GM23338 (cell line): Measurements from ENCODE around the gene GRIK4. TPM values are rescaled to one million over a fixed set of nuclear protein-coding genes. Genes with fewer than 3 reads are reported as not detected.

ENCODE experiments used
- ATAC-seq: fragments of 200-7000 bp; cut with Tn5 transposase; 3 replicates; pipeline ENCODE4 v1.9.1; 2020
- DNase-seq: peaks from one replicate; pipeline ENCODE4 v3.0.0-alpha.2; 2015; ENCODE audit warnings: low spot score
- H2AFZ ChIP-seq: fragments of 200-600 bp; sonication (generic); 2 replicates; pipeline ENCODE4 v1.8.0; 2016; ENCODE audit warnings: antibody characterized with exemption, mild to moderate bottlenecking, moderate library complexity
- H3F3A ChIP-seq: fragments of 200-600 bp; sonication (generic); replicated peaks from 2 replicates; pipeline ENCODE4 v1.8.0; 2017; ENCODE audit warnings: antibody characterized with exemption, mixed run types, low read depth
- H3K27ac ChIP-seq: fragments of 200-600 bp; sonication (generic); 2 replicates; pipeline ENCODE4 v1.6.1; 2016; ENCODE audit warnings: low read depth
- H3K27me3 ChIP-seq: fragments of 200-600 bp; sonication (generic); 2 replicates; pipeline ENCODE4 v1.8.0; 2016; ENCODE audit warnings: mild to moderate bottlenecking, mixed run types, moderate library complexity; ENCODE audit not compliant: insufficient read depth
- H3K36me3 ChIP-seq: fragments of 200-600 bp; sonication (generic); 2 replicates; pipeline ENCODE4 v1.8.0; 2016; ENCODE audit warnings: mild to moderate bottlenecking; ENCODE audit not compliant: insufficient read depth
- H3K4me1 ChIP-seq: fragments of 200-600 bp; sonication (generic); 2 replicates; pipeline ENCODE4 v1.8.0; 2016; ENCODE audit warnings: mild to moderate bottlenecking, moderate library complexity; ENCODE audit not compliant: insufficient read depth
- H3K4me2 ChIP-seq: fragments of 200-600 bp; sonication (generic); 2 replicates; pipeline ENCODE4 v1.7.1; 2017; ENCODE audit warnings: mixed run types
- H3K4me3 ChIP-seq: fragments of 200-600 bp; sonication (generic); 2 replicates; pipeline ENCODE4 v1.6.1; 2016; ENCODE audit warnings: mixed run types
- H3K79me2 ChIP-seq: fragments of 200-600 bp; sonication (generic); replicated peaks from 2 replicates; pipeline ENCODE4 v1.8.0; 2017; ENCODE audit warnings: mild to moderate bottlenecking; ENCODE audit not compliant: insufficient read depth
- H3K9me2 ChIP-seq: fragments of 200-600 bp; sonication (generic); 2 replicates; pipeline ENCODE4 v1.8.0; 2017; ENCODE audit not compliant: insufficient read depth
- H4K20me1 ChIP-seq: fragments of 200-600 bp; sonication (generic); replicated peaks from 2 replicates; pipeline ENCODE4 v1.8.0; 2017; ENCODE audit warnings: mild to moderate bottlenecking; ENCODE audit not compliant: insufficient read depth
- H3K27ac Mint-ChIP-seq: 2 replicates; pipeline ENCODE4 v1.8.0; 2020; ENCODE audit warnings: inconsistent platforms, mild to moderate bottlenecking, moderate library complexity, mixed read lengths
- H3K27me3 Mint-ChIP-seq: 3 replicates; pipeline ENCODE4 v1.8.0; 2022; ENCODE audit warnings: low read depth, mild to moderate bottlenecking, moderate library complexity, mixed read lengths, inconsistent platforms; ENCODE audit not compliant: insufficient read depth, poor library complexity
- H3K36me3 Mint-ChIP-seq: 3 replicates; pipeline ENCODE4 v1.8.0; 2021; ENCODE audit warnings: low read depth, mild to moderate bottlenecking, inconsistent platforms, moderate library complexity, mixed read lengths
- H3K4me1 Mint-ChIP-seq: 3 replicates; pipeline ENCODE4 v1.8.0; 2020; ENCODE audit warnings: mild to moderate bottlenecking, inconsistent platforms, mixed read lengths
- H3K4me3 Mint-ChIP-seq: 3 replicates; pipeline ENCODE4 v1.8.0; 2021; ENCODE audit warnings: moderate library complexity, mild to moderate bottlenecking, inconsistent platforms, mixed read lengths
- H3K9me3 Mint-ChIP-seq: 3 replicates; pipeline ENCODE4 v1.8.0; 2020; ENCODE audit warnings: moderate library complexity, mild to moderate bottlenecking, inconsistent platforms, mixed read lengths
- CREB1 ChIP-seq: fragments of 250-450 bp; sonication (Bioruptor Pico); IDR thresholded peaks from 2 replicates; pipeline ENCODE4 v1.5.0; 2020; ENCODE audit warnings: low read depth, mild to moderate bottlenecking, moderate library complexity
- ETS1 ChIP-seq: IDR thresholded peaks from 2 replicates; pipeline ENCODE4 v1.6.1; 2016; ENCODE audit warnings: antibody characterized with exemption
- EZH2 ChIP-seq: fragments of 200-600 bp; sonication (generic); IDR thresholded peaks from one replicate; pipeline ENCODE4 v1.8.0; 2017; ENCODE audit warnings: antibody characterized with exemption, mild to moderate bottlenecking, low read depth; ENCODE audit not compliant: unreplicated experiment
- EZH2phosphoT487 ChIP-seq: fragments of 200-600 bp; sonication (generic); IDR thresholded peaks from one replicate; pipeline ENCODE4 v1.8.1; 2018; ENCODE audit warnings: antibody characterized with exemption; ENCODE audit not compliant: unreplicated experiment
- JUNB ChIP-seq: IDR thresholded peaks from one replicate; pipeline ENCODE4 v1.6.1; 2016; ENCODE audit warnings: antibody characterized with exemption; ENCODE audit not compliant: unreplicated experiment
- NANOG ChIP-seq: IDR thresholded peaks from 2 replicates; pipeline ENCODE4 v1.6.1; 2016; ENCODE audit warnings: antibody characterized with exemption, borderline replicate concordance
- POLR2AphosphoS5 ChIP-seq: IDR thresholded peaks from 2 replicates; pipeline ENCODE4 v1.6.1; 2016; ENCODE audit warnings: antibody characterized with exemption, low read depth
- REST ChIP-seq: IDR thresholded peaks from one replicate; pipeline ENCODE4 v1.6.1; 2018; ENCODE audit warnings: antibody characterized with exemption; ENCODE audit not compliant: unreplicated experiment
- STAT1 ChIP-seq: IDR thresholded peaks from one replicate; pipeline ENCODE4 v1.6.1; 2016; ENCODE audit warnings: antibody characterized with exemption; ENCODE audit not compliant: unreplicated experiment
- ZNF462 ChIP-seq: fragments of 250-450 bp; sonication (Bioruptor Pico); IDR thresholded peaks from 2 replicates; pipeline ENCODE4 v1.5.0; 2020; ENCODE audit warnings: mild to moderate bottlenecking, moderate library complexity
- polyA plus RNA-seq: library from polyadenylated mRNA; unstranded; fragments of >200 nt; fragmentation: Nextera tagmentation; extraction: Ambion mirVana; gene quantifications from 2 replicates; pipeline ENCODE4 v1.2.1, GENCODE V29; 2016
- total RNA-seq: library from RNA; depleted of rRNA; stranded (reverse); fragments of >200 nt; shearing (Covaris generic); gene quantifications from 2 replicates; pipeline ENCODE4 v1.2.3, GENCODE V29; 2014

GRIK4 gene
- total and polyA plus RNA-seq, 2 experiments from 2014 or later = 0.63 to 2.2 TPM

GRCh38 chr11:120974965-120975364, 463.4 kb downstream of the GRIK4 start:
- Mint-ChIP-seq H3K9me3 (no peaks in the 10 kb centered on the region), H3K4me1 (peaks cover 6% of the 10 kb centered on the region), H3K36me3 (no peaks in the 10 kb centered on the region), H3K27ac (no peak overlapping the region), H3K27me3 (peaks cover 4% of the 10 kb centered on the region), H3K4me3 (no peak overlapping the region)
- Histone ChIP-seq H3K4me2 (no peak overlapping the region), H3K27me3 (no peaks in the 10 kb centered on the region), H3K9me2 (no peaks in the 10 kb centered on the region), H3K4me1 (no peaks in the 10 kb centered on the region), H3K36me3 (no peaks in the 10 kb centered on the region), H3K79me2 (no peaks in the 10 kb centered on the region), H3F3A (no peaks in the 10 kb centered on the region), H3K27ac (no peak overlapping the region), H4K20me1 (no peaks in the 10 kb centered on the region), H2AFZ (no peak overlapping the region), H3K4me3 (no peak overlapping the region)
- TF ChIP-seq STAT1 (no peak), EZH2phosphoT487 (no peak), CREB1 (CRISPR knock-in tag) (no peak), EZH2 (no peak), NANOG (no peak)
- ATAC-seq (no peak), DNase-seq (no peak)

GRCh38 chr11:120977266-120978137, 466.0 kb downstream of the GRIK4 start:
- Mint-ChIP-seq H3K4me1 (peaks cover 6% of the 10 kb centered on the region), H3K36me3 (no peaks in the 10 kb centered on the region), H3K27ac (no peak overlapping the region), H3K4me3 (no peak overlapping the region), H3K9me3 (no peaks in the 10 kb centered on the region), H3K27me3 (no peaks in the 10 kb centered on the region)
- no peak overlapping the region for H3K4me2 ChIP-seq
- no peak overlapping the region for H3K27ac ChIP-seq
- ATAC-seq = no peak
- H3K36me3 ChIP-seq = no peaks in the 10 kb centered on the region
- no peak overlapping the region for H3K4me3 ChIP-seq
- no peaks in the 10 kb centered on the region for H3K27me3 ChIP-seq
- H3K79me2 ChIP-seq = no peaks in the 10 kb centered on the region
- DNase-seq = no peak
- H3K9me2 ChIP-seq = no peaks in the 10 kb centered on the region; the same call in 1 of the 2 replicates
- H2AFZ ChIP-seq = no peak overlapping the region
- H3F3A ChIP-seq = no peaks in the 10 kb centered on the region
- H3K4me1 ChIP-seq = no peaks in the 10 kb centered on the region
- no peaks in the 10 kb centered on the region for H4K20me1 ChIP-seq
- TF ChIP-seq EZH2phosphoT487 (no peak), EZH2 (no peak), STAT1 (no peak), NANOG (no peak), JUNB (no peak), CREB1 (CRISPR knock-in tag) (no peak), ETS1 (no peak), POLR2AphosphoS5 (no peak), ZNF462 (no peak), REST (no peak)
